AG04450 (cell line): Measurements from ENCODE around the gene PDE4A. TPM values are rescaled to one million over a fixed set of nuclear protein-coding genes. Genes with fewer than 3 reads are reported as not detected.

Experiments
- CTCF ChIA-PET: fragments of 300-600, 350-600 bp; formaldehyde crosslinking; extraction: SDS; loops from one replicate; lab custom pipeline; 2022; ENCODE audit warnings: antibody characterized with exemption, inconsistent platforms; lab: Charles Lee
- POLR2A ChIA-PET: fragments of 350-600 bp; formaldehyde crosslinking; extraction: SDS; loops from one replicate; lab custom pipeline; 2021; ENCODE audit warnings: antibody characterized with exemption, inconsistent platforms; lab: Yijun Ruan, JAX
- DNase-seq: peaks from one replicate; pipeline ENCODE4 v3.0.0-alpha.2; 2011; ENCODE audit warnings: low read depth, low spot score
- H3K27ac ChIP-seq: one replicate; pipeline ENCODE4 v1.5.1; 2012; ENCODE audit warnings: low read depth, low read length, control low read depth
- H3K27me3 ChIP-seq: one replicate; pipeline ENCODE4 v1.6.0; 2012; ENCODE audit warnings: low read length; ENCODE audit not compliant: control insufficient read depth, insufficient read depth
- H3K4me3 ChIP-seq: 2 replicates; pipeline ENCODE4 v1.5.1; 2011; ENCODE audit warnings: mild to moderate bottlenecking, low read depth, low read length, control low read depth
- H3K9me3 ChIP-seq: 2 replicates; pipeline ENCODE4 v1.5.1; 2012; ENCODE audit warnings: low read length; ENCODE audit not compliant: control insufficient read depth, insufficient read depth
- polyA plus RNA-seq: library from polyadenylated mRNA; depleted of rRNA; stranded (reverse); fragments of >200 nt; gene quantifications from 2 replicates; pipeline ENCODE4 v1.2.3, GENCODE V29; 2011
- TF ChIP-seq, protein P1 (sequence below): IDR thresholded peaks from 2 replicates; pipeline ENCODE4 v1.5.1; 2011; ENCODE audit warnings: low read depth, low read length, control low read depth, inconsistent platforms

Gene PDE4A
- polyA plus RNA-seq, 1 experiment = 2.9 TPM

DNA sequence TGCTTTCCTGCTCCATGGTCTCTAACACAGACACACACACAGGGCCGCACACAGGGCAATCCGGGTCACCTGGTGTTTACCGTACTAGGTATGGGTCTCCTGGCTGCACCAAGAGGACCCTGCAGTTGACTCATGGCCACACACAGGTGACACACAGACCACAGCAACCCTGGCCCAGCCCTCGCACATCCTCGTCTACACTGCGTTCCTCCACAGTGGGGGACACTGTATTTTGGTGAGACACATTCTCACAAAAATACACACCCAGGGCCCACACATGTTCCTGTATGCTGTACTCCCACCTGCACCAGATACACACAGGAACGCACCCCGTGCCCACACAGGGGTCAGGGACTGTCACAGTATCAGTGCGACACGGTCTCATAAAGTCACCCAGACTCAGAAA lies 12.8 kb downstream of the PDE4A start:
- Histone ChIP-seq H3K27ac (no peak overlapping the region), H3K27me3 (peaks cover 3% of the 10 kb centered on the region), H3K4me3 (no peak overlapping the region), H3K9me3 (peaks cover 9% of the 10 kb centered on the region; the same call in 1 of the 2 replicates)
- no peak for DNase-seq
- ChIA-PET CTCF (interaction anchor here (0.5 kb wide), 1 partner anchor 139 kb away, joined by 4 read pairs; no protein-coding TSS in a partner anchor), POLR2A (no interaction called here)
- TF ChIP-seq, protein P1, sequence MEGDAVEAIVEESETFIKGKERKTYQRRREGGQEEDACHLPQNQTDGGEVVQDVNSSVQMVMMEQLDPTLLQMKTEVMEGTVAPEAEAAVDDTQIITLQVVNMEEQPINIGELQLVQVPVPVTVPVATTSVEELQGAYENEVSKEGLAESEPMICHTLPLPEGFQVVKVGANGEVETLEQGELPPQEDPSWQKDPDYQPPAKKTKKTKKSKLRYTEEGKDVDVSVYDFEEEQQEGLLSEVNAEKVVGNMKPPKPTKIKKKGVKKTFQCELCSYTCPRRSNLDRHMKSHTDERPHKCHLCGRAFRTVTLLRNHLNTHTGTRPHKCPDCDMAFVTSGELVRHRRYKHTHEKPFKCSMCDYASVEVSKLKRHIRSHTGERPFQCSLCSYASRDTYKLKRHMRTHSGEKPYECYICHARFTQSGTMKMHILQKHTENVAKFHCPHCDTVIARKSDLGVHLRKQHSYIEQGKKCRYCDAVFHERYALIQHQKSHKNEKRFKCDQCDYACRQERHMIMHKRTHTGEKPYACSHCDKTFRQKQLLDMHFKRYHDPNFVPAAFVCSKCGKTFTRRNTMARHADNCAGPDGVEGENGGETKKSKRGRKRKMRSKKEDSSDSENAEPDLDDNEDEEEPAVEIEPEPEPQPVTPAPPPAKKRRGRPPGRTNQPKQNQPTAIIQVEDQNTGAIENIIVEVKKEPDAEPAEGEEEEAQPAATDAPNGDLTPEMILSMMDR = no peak

DNA sequence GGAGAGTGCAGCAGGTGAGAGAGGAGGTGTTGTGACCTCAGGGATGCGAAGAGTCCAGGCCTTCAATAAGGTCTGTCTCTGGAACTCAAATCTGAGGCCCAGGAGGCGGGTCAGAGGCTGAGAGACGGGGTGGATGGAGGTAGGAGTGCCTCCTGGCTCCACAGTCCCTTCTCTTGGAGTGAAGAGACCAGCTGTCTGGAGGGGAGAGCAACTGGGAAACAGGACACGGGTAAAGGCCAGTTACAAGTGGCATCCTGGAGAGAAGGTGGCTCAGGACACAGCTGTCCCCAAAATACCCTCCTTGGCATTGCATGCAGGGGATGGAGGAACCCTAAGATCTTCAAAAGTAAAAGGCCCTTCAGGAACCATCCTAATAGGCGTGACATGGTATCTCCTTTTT lies 19.2 kb downstream of the PDE4A start:
- no peaks in the 10 kb centered on the region for H3K27me3 ChIP-seq
- ChIA-PET POLR2A (no interaction called here), CTCF (interaction anchor here (1.2 kb wide), 1 partner anchor 14 kb away, joined by 9 read pairs; no protein-coding TSS in a partner anchor)
- no peaks in the 10 kb centered on the region for H3K9me3 ChIP-seq
- no peak overlapping the region for H3K4me3 ChIP-seq
- DNase-seq = no peak
- H3K27ac ChIP-seq = no peak overlapping the region
- TF ChIP-seq, protein P1 = no peak

DNA sequence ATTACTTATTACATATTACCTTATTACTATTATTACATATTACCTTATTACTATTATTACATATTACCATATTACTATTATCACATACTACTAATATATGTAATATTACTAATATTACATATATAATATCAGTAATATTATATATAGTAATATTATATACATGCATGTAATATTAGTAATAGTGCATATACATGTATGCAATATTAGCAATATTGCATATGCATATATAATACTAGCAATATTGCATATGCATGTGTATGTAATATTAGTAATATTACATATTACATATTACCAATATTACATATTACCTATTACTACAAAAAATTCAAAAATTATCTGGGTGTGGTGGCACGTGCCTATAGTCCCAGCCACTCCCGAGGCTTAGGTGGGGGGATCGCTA lies 22.4 kb downstream of the PDE4A start:
- POLR2A ChIA-PET = no interaction called here

DNA sequence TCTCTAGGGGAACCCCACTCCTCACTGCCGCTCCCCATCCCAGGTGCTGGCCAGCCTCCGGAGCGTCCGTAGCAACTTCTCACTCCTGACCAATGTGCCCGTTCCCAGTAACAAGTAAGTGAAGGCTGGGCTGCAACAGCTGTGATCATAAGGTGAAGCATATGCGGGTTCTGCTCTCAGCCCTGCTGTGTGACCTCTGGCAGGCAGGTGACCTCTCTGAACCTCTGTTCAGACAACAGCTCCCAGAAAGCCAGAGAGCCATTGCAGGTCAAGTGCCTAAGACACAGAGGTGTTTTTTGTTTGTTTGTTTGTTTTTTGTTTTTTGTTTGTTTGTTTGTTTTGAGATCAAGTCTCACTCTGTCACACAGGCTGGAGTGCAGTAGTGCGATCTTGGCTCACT lies 28.7 kb downstream of the PDE4A start:
- Histone ChIP-seq H3K27ac (no peak overlapping the region), H3K9me3 (no peaks in the 10 kb centered on the region), H3K27me3 (no peaks in the 10 kb centered on the region), H3K4me3 (no peak overlapping the region)
- POLR2A ChIA-PET = no interaction called here
- TF ChIP-seq, protein P1 = no peak
- no peak for DNase-seq
- CTCF ChIA-PET = no interaction called here

More for the DNA sequence above, 22.4 kb downstream of the PDE4A start:
- TF ChIP-seq, protein P1 = no peak
- no peak overlapping the region for H3K4me3 ChIP-seq
- H3K9me3 ChIP-seq = no peaks in the 10 kb centered on the region
- no peaks in the 10 kb centered on the region for H3K27me3 ChIP-seq
- no peak overlapping the region for H3K27ac ChIP-seq
- no peak for DNase-seq
- CTCF ChIA-PET = no interaction called here

DNA sequence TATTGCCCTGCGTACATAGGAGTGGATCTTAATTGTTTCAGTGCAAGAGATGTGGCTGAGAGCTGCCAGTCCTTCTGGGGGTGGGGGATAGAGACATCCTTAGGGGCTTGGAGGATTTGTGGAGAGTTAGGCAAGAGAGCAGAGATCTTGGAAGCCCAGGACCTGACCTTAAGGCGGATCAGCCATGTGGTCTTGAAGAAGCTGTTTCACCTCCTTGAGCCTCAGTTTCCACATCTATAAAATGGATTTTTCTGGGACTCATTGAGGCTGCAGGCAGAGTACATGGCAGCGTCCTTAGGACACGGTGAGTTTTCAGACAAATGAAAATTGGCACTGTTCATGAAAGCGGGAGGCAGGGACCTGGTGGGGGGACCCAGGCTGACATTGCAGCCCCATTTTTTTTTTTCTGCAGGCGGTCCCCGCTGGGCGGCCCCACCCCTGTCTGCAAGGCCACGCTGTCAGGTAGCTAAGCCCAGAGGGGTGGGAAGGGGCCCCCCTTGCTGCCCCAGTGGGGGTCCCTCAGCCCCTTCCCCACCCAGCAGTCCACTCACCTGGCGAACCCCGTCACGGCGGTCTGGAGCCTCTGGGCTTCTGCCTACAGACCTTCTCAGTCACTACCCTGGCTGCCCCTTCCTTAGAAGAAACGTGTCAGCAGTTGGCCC lies 30.0 kb downstream of the PDE4A start:
- ChIA-PET CTCF (interaction anchor here (1.2 to 1.7 kb wide), 2 partner anchors 13 to 15 kb away, joined by 3 to 4 read pairs; no protein-coding TSS in a partner anchor), POLR2A (no interaction called here)
- no peak for DNase-seq
- H3K27ac ChIP-seq = no peak overlapping the region
- no peaks in the 10 kb centered on the region for H3K27me3 ChIP-seq
- H3K4me3 ChIP-seq = no peak overlapping the region
- TF ChIP-seq, protein P1 = no peak
- H3K9me3 ChIP-seq = no peaks in the 10 kb centered on the region
